Cerebellar cortex (tissue), 1 donor: ENCODE results near the gene MPPED1.

ENCODE experiments used
- DNase-seq: peaks from one replicate; pipeline ENCODE4 v3.0.0-alpha.2; 2015; ENCODE audit warnings: low spot score

Gene MPPED1

DNA sequence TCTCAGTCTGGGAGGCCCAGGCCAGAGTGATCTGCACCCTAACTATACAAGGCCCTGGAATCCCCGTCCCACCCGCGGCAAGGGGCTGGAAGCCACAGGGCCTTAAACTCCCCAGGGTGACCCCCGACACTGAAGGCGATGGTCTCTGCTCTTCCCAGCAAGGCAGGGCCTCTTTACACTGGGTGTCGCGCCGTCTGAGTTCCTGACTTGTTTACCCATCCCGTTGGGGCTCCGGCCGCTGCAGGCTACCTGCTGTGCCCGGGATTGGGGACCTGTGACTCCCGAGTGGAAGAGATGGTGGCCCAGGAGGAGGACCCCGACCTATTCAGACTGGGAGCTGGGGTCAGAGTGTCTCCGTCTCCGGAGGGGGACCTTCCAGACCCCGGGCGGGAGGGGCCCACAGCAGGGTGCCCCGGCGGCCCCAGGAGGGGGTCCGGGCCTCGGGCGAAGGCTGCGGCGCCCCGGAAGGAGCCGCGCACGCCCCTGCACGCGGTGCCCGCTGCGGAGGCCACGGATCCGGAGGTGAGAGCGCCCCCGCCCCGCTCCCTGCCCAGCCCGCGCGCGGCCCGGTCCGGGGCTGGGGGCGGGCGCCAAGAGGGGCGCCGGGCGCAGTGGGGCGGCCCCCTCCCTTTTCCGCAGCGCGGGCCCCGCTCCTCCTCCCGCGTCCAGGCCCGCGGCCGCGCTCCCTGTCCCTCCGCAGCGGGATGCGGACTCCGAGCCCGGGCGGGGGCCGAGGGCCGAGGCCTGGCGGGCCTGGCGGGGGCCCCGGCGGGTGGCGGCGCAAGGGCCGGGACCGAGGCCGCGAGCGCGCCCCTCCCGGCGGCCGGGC lies 560 bp upstream of the MPPED1 start:
- no peak for DNase-seq

DNA sequence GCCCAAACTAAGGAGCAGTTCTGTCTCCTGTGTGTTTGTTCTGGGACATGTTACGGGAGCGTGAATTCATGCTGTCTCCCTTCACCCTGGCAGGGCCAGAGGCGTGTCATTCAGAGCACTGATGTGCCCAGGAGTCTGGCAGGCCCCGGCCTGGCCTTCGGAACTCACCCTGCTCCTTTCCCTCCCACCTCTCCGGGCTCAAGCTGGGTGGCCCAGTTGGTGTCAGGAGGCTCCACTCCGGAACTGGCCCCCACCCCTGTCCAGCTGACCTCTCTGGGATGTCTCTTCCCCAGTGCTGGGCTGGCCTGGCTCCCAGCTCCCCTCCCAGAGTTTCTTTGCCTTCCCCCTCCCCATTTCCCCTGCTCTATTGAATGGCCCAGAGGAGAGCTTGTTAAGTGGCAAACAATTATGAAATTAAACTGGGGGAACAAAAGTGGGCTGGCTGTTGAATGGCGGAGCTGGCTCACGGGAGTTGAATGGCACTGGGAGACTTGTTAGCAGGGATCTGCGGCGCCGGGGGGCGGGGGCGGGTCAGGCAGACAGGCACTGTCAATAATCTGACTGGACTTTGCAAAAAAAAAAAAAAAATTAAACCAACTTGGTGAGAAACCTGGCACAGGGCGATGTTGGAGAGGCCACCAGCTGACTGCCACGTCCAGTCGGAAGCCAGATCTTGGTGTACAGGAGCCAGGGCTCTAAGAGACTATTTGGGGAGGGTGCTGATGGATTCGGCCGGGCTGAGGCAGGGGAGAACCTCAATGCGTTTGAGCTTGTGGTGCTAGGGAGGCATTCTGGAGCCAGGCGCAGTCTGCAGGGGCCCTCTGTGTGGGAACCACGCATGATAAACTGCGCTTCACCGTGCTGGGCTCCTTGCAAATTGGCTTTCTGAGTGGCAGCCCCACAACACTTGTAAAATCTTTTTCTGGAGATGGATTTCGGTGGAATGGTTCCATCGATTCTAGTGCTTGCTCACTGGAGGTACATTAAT lies 1.3 kb downstream of the MPPED1 start:
- DNase-seq = no peak

DNA sequence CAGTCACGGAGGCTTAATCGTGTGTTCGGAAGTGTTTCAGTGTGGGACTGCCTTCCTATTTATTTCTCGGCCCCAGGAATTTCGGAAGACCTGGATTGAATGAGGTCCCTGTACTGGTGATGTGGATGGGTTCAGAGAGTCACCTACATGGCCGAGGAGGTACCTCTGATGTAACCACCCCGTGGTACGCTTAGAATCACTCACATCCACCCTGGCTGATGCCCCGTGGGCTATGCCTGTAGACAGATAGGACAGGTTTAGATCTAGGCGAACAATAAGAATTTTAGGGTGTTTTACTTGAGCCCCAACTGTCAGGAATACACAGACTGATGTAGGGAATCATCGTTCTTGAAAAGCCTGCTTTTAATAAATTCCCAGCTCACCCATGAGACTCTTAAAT lies 2.0 kb downstream of the MPPED1 start:
- DNase-seq = no peak

DNA sequence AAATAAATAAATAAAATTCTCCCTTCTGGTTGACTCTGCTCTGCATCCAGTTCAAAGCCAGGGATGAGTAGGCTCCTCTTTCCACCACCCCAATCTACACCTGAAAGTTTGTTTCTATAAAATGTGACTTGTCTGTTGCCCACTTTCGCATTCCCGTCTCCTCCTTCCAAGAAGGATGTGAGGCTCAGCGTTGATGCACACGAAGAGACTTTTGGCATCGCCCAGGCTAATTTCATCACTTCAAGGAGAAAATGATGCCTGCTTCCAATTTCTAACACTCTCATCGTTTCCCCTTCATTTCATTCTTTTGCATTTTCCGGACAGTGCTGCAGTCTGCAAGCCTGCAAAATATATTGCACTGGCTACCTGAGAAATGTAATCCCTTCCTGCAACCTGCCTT lies 3.9 kb downstream of the MPPED1 start:
- no peak for DNase-seq

DNA sequence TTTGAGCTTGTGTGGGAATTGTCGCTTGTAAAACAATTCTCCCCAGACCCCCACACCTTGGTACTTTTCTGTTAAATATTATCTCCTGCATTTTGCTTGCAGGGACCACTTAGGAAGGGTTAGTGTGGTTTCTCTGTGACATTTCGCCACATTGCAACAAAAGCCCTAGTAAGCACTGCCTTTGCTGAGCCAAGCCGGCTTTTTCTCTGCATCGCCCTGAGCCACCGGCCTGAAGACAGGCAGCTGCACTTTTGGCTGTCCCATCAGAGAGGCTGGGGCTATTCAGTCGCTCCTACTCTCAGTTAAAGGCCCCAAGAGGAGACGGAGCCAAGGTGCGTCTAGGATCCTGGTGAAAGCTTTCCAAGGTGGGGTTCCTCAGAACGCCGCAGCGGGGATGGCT lies 5.7 kb downstream of the MPPED1 start:
- no peak for DNase-seq

DNA sequence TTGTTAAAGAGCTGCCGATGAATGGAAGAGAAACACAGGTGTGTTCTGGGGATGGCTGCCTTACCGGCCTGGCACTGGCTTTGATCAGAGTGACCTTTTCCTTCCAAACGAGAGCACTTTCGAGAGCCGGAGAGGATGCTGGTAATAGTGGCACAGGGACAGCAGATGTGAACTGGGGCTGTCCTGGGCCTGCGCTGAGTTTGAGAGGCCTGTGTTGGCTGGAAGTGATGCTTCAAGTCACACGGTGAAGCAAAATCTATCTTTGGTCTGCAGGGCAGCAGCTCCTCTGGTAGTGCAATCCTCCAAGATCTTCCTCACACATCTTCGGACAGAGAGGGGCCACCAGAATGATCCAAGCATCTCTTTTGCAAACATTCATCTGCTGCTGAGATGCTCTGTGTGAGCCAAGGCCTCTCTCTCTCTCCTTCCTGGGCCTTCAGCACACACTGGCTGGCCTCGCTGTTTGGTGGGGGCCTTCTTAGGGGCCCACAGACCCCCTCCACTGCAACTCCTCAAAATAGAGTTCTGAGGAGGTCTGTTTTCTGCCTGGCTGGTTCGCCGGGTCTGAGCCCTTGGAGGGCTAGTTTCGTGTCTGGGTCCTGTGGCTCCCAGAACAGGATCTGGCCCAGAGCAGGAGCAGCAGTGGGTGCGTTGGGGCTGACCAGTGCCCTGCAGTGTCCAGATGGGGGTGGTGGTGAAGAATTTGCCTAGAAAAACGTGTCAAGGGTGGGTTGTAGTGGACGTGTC lies 6.4 kb downstream of the MPPED1 start:
- DNase-seq = no peak

DNA sequence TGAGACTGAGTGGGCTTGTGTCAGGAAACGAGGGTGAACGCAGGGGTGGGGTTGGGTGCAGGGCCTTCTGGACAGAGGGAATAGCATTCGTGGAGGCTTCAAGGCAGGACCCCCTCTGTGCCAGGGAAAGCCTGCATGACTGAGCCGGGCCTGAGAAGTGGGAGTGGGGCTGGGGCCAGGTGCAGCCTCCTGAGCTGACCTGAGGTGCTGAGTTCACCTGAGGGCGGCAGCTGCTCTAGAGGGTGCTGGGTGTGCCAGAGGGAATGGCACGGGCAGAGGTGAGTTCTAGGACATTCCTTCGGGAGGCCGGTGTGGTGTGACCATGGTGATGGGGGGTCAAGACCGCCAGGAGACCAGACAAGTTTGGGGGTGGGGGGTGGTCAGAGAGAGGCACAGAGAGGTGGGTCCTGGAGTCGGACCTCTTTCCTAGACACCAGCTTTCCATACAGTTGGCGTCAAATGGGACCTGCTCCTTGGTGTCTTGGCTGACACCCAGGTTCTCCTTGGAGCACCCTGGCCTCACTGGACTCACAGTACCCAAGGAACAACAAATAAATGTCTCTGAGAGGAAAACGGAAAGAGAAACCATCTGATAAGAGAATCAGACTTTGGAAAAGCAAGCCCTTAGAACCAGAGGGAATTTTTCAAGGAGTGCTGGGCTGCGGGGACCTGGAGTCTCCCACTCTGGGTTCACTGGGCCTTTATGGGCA lies 7.7 kb downstream of the MPPED1 start:
- no peak for DNase-seq

DNA sequence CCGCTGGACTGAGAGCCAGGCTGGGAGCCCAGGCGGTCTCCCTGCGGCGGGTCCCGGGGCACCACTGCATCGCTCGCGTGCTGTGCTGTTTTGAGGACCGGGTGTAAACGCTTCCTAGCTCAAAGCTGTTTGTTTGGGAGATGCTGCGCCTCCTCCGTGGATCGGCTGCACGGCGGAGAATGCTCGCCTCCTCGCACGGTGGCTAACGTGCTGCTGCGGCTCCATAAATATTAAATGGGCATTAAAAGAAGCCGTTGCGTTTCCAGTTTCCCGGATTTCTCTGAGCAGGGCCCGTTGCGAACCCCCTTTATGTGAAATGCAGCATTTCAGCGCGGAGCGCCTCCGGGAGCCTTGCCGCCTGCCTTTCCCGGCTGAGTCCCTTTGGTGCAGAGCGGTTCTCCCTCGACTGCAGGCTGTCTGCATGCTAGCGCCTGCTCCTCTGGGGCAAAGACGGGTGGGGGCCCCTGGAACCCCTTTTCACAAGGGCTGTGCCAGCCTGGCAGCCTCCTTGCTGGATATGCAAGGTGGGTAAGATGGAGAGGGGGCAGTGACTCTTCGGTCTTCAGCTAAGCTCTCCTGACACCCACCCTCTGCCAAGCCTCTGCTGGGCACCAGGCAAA lies 9.3 kb downstream of the MPPED1 start:
- DNase-seq = no peak

DNA sequence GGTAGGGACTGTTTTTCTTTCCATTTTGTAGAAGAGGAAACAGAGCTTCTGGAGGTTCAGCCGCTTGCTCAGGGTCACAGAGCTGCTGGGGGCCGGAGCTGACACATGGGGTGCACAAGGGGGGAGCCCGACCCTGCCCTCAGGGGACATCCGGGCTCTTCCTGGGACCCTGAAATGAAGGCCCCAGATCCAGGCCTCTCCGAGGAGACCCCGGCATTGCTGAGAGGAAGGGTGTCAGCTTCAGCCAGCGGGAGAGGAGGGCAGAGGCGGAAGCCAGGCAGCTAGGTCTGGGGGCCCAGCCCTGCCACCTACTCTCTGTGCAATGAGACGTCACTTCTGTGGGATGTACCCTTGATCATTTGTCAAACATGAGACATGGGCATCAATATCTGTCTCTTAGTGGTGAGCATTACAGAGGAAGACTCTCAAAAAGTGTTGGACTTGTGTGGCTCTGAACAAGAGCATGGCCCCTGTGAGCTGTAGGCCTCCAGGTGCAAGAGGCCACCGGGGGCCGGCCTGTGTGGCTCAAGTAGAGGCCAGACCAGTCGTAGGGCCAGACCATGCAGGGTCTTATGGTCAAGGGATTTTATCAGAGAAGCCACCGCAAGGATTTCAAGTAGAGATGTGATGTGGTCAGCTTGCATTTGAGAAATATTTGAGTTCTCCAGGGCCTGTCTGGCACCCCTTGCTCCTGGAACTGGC lies 10.3 kb downstream of the MPPED1 start:
- no peak for DNase-seq

DNA sequence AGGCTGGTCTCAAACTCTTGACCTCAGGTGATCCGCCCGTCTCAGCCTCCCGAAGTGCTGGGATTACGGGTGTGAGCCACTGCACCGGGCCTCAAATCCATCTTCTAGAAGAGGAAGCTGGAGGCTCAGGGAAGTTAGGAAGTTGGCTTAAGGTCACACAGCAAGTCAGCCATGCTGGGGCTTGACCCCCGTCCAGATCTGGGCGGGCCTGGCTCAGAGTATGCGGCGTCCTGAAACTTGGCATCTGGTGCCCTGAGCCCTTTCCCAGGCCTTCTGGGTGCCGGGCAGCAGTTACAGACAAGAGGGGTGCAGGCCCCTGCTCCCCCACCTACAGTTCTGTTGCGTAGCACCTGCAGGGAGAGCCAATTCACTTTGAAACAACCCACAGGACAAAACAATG lies 11.2 kb downstream of the MPPED1 start:
- DNase-seq = no peak

DNA sequence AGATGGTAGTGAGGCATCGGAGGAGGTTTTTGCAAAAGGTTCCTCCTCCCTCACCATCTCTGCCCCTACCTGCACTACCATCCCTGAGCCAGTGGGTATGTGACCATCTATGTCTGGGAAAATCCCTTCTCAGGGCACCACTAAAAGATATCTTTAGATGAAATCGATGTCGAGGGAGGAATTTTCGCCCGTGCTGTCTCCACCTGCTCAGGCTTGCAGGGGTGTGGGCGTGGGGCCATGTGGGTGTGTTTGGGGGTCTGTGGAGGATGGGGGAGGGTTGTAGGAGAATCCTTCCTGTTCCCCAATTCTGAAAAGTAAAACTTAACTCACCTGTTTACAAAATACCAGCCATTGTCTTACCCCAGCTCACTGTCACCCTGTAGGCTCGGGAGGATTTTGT lies 12.4 kb downstream of the MPPED1 start:
- no peak for DNase-seq

DNA sequence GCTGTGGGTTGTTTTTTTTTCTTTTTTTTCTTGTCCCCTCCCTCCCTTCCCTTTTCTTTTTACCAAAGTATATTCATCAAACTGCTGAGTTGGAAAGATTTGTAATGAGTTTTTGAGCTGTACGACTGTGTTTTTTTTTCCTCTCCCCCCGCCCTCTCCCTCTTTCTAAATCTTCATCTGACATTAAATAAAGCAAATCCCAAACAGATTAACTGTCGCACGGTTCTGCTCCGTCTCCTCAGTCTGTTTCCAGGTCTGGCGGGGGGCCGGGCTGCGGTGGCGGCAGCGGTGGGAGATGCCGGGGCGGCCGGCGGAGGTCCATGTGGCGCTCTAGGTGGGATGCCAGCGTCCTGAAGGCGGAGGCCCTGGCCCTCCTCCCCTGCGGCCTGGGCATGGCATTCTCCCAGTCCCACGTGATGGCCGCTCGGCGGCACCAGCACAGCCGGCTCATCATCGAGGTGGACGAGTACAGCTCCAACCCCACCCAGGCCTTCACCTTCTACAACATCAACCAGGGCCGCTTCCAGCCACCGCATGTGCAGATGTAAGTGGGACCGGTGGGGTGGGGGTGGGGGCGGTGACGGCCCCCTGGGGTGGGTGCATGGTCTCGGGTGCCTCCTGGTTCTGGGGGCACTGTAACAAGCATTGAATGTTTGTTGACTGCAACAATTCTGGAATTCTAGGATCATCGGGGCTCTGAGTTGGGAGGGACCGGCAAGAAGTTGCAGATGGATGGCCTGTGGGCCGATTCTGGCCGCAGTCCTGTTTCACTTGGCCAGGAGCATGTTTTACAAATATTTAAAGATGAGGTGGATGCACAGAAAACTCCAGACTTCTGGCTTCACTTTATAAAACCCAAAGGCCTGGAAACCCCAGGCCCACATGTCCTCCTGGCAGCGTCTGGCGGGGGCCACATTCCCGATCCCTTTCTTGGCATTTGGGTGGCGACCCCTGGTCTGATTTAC lies 13.1 kb downstream of the MPPED1 start:
- DNase-seq = no peak

DNA sequence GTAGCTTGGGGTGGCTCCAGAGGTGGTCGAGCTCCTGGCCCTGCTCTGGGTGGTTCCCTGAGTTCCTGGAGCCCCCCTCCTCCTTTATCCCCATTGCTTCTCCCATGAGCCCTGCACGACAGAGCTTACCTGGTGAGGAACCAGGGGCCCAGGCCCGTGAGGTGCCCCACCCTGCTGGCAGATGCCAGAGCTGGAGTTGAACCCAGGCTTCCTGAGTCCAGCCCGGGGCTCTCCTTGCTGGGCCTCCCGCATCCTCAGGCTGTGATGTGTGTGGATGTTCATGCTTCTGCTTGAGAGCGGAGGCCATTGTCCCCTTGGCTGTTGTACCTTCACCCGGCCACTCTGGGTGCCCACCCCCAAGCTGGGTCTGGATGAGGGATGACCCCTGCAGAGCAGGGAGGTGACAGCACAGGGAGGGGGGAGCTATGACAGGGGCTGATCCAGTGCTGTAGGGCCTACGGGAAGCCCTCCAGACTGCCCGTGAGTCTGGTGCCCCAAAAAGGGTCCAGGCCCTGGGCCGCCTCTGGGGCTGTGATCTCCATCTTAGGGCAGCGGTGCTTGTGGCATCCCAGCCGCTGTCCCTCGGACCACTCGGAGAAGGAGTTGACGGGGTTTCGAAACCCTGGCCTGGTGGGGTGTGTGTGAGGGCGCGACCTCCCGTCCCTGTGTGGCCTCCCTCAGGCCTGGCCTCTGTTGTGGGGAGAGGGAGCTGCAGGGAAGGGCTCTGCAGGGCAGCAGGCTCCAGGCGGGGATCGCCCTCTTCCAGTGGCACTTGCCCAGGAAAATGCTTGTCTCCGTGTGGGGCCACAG lies 14.4 kb downstream of the MPPED1 start:
- no peak for DNase-seq

DNA sequence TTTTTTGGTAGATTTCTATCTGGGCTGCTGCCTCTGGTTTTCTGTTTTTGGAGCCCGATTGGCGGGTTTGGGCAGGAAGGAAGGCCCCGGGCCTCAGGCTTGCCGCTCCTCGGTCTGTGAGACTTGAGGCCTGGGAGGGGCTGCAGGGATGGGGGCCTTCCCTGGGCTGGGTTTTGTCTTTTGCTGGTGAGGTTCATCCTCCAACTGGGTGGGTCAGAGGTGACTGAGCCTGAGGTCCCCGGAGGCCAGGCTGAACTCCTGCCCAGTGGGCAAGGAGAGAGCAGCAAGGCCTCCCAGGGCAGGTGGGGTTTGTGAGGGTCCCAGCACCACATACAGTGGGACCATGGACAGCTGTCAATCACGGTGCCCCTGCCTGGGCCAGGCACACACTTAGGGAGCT lies 15.0 kb downstream of the MPPED1 start:
- DNase-seq = no peak

DNA sequence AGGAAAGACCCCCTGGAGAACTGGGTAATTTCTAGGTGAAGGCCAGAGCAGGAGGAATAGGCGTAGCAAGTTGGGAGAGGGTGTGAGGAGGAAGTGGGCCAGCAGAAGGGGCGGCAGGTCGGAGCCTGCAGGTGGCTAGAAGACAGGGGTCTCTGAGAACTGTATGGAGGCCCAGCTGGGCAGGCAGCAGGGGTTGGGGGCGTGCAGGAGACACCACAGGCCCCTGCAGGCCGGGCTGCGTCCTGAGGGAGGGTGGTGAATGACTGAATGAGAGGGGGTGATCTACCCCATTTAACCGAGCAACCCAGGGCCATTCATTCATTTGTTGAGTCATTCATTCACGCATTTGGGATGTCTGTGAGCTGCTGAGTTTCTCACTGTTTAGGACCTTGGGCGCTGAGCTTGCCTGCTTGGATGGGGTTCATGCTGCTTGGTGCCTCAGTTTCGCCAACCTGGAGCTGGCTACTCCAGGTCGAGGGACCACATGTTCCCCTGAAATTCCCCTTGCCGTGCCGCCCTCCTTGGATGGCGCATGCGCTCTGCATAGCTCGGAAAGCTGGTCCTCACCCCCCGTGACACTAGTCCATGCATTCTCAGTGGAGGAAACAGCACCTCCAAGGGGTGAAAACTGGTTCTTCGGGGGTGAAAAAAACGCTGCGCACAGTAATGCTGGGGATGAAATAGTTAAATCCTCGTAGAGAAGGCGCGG lies 15.6 kb downstream of the MPPED1 start:
- no peak for DNase-seq

DNA sequence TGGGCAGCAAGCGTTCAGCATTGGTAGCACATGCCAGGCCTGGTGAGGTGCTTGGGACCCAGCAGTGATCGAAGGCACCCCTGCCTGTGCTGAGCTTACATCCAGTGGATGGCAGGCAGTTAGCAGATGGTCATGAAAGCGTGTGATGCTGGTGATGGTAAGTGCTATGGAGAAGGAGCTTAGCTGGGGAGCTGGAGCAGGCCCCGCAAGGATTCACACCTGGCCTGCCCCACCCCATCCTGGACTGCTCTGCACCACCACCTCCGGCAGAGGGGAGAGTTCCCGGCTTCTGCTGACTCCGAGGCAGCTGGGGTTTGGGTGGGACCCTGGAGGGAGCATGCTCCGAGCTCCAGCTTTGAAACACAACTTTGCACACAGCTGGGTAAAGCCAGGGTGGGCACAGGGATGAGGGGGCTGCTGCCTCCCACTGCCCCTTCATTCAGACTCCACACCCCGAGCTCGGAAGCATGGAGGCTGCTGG lies 16.2 kb downstream of the MPPED1 start:
- no peak for DNase-seq

DNA sequence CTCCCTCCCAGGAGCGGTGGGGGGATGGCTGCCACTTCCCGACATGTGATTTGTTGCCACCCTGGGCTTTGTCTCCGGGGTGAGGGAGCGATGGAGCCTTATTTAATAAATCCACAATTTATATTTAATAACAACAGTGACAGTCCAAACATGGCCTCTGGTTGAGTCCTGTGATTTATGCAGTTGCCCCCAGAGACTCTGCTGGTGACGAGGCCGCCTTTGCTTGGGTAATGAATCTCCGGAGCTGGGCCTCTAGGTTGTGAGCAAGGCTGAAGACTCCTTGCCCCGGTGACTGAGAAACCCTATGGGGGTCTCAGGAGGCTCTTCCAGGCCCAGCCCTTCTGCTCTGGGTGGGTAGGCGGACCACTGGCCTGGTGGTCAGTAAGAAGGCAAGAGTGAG lies 16.7 kb downstream of the MPPED1 start:
- no peak for DNase-seq

DNA sequence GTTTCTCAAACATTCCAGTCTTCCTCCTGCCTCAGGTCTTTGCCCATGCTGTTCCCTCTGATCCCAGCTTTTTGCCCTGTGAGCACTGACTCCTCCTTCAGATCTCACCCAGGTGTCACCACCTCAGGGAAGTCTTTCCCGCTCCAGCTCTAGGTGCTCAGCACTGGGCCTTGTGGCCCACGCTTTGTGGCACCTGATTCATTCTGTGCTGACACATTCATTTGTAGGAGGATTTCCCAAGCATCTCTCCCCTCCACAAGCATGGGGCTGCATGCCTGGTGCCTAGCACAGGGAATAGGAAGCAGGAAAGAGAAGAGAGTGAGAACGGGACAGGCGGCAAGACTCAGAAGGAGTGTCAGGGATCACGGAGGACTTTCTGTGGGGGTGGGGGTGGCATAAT lies 17.6 kb downstream of the MPPED1 start:
- DNase-seq = no peak
